ENCODE results near the gene KLHL5. TPM values are rescaled to one million over a fixed set of nuclear protein-coding genes. Genes with fewer than 3 reads are reported as not detected.

Gene KLHL5
- total and polyA plus RNA-seq, 9 of the 15 experiments (the other 6 are each of a cell fraction or from before 2014, with no cell fraction given) = 8.0 to 30.8 (median 22.1) TPM

GRCh38 chr4:39044364-39044955, 17.6 kb upstream of the KLHL5 start (continued):
- TF ChIP-seq, protein P1, sequence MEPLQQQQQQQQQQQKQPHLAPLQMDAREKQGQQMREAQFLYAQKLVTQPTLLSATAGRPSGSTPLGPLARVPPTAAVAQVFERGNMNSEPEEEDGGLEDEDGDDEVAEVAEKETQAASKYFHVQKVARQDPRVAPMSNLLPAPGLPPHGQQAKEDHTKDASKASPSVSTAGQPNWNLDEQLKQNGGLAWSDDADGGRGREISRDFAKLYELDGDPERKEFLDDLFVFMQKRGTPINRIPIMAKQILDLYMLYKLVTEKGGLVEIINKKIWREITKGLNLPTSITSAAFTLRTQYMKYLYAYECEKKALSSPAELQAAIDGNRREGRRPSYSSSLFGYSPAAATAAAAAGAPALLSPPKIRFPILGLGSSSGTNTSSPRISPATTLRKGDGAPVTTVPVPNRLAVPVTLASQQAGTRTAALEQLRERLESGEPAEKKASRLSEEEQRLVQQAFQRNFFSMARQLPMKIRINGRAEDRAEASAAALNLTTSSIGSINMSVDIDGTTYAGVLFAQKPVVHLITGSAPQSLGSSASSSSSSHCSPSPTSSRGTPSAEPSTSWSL (CRISPR knock-in tag; IDR thresholded peaks at IDR 0.05; ENCODE audit: borderline replicate concordance) = no peak
- TF ChIP-seq MTA2 (IDR thresholded peaks at IDR 0.05; ENCODE audit: low read depth) (0 out of 2 replicates have a peak, but pooled peaks have one; percentile 4), FOXA1 (IDR thresholded peaks at IDR 0.05; ENCODE audit: borderline replicate concordance) (no peak), CHD4 (IDR thresholded peaks at IDR 0.05; ENCODE audit: insufficient read depth, insufficient replicate concordance, low read depth, low read length, poor library complexity, severe bottlenecking) (no peak), KLF1 (tag; IDR thresholded peaks at IDR 0.05) (no peak), CREBBP (IDR thresholded peaks at IDR 0.05; ENCODE audit: low read depth, low read length) (no peak), TAF15 (IDR thresholded peaks at IDR 0.05; ENCODE audit: low read depth, low read length) (no peak), SRSF7 (optimal IDR thresholded peaks at IDR 0.05; ENCODE audit: low read depth, low read length) (no peak), ESRRB (CRISPR knock-in tag; IDR thresholded peaks at IDR 0.05; ENCODE audit: borderline replicate concordance) (no peak), KAT2B (IDR thresholded peaks at IDR 0.05; ENCODE audit: low read depth, low read length) (no peak), ZNF239 (CRISPR knock-in tag; IDR thresholded peaks at IDR 0.05) (no peak), RREB1 (CRISPR knock-in tag; IDR thresholded peaks at IDR 0.05) (no peak), CTCF (IDR thresholded peaks at IDR 0.05 in 2 of 3, conservative IDR thresholded peaks at IDR 0.05 in 1 of 3; ENCODE audit: insufficient read depth in 2 of 3, low read depth in 1 of 3, low read length in 3 of 3) (peak in 1 of 3 experiments; percentile 38; a peak in 2 of 6 replicates), SFPQ (IDR thresholded peaks at IDR 0.05; ENCODE audit: low read depth, low read length) (no peak), MCM7 (IDR thresholded peaks at IDR 0.05) (no peak), SIX5 (IDR thresholded peaks at IDR 0.05; ENCODE audit: borderline replicate concordance in 1 of 2, insufficient read depth in 1 of 2, low read depth in 1 of 2, low read length in 2 of 2) (no peak)
